ENCODE data around the gene OTOA. TPM values are rescaled to one million over a fixed set of nuclear protein-coding genes. Genes with fewer than 3 reads are reported as not detected.

Gene OTOA
- total RNA-seq, 4 donors from 2014 or later: not detected

DNA sequence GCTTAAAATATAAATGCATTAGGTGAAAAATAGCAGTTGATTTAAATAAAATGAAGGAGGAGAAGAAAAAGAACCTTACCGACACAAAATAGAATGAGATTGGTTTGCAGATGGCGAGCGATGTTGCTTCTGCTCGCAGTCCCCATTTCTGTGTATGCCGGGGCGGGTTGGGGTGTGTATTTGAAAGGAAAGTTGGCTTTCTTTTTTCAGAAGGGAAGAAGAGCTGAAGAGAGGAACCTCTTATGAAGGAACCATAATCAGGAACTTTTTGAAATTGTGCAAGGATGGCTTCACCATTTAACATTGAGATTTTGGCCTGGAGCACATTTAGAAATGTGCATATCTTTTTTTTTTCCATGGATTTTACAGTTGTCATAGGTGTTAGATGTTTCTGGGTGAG, 11.3 kb upstream of the OTOA start, which contains the start of gene IGSF6:
IGSF6 (minus strand) TSS at position 156 of the 400 bp plus-strand sequence; CDS start at position 146, 10 bp downstream.
- DNase-seq (ENCODE audit: low spot score in 2 of 2): no peak
- WGBS, 2 donors: 85 to 87% methylated on average over 6 of the region's 6 CpGs
- no peak within 1 kb of the TSS for H3K4me3 ChIP-seq (ENCODE audit: low read depth, poor library complexity, severe bottlenecking)
- TF ChIP-seq, protein P1, sequence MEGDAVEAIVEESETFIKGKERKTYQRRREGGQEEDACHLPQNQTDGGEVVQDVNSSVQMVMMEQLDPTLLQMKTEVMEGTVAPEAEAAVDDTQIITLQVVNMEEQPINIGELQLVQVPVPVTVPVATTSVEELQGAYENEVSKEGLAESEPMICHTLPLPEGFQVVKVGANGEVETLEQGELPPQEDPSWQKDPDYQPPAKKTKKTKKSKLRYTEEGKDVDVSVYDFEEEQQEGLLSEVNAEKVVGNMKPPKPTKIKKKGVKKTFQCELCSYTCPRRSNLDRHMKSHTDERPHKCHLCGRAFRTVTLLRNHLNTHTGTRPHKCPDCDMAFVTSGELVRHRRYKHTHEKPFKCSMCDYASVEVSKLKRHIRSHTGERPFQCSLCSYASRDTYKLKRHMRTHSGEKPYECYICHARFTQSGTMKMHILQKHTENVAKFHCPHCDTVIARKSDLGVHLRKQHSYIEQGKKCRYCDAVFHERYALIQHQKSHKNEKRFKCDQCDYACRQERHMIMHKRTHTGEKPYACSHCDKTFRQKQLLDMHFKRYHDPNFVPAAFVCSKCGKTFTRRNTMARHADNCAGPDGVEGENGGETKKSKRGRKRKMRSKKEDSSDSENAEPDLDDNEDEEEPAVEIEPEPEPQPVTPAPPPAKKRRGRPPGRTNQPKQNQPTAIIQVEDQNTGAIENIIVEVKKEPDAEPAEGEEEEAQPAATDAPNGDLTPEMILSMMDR (IDR thresholded peaks at IDR 0.05): no peak
- no peak for TF ChIP-seq POLR2A (IDR thresholded peaks at IDR 0.05)
- intact Hi-C loops (cut with DNase I; ENCODE audit: low total_unique reads): no loop called here

DNA sequence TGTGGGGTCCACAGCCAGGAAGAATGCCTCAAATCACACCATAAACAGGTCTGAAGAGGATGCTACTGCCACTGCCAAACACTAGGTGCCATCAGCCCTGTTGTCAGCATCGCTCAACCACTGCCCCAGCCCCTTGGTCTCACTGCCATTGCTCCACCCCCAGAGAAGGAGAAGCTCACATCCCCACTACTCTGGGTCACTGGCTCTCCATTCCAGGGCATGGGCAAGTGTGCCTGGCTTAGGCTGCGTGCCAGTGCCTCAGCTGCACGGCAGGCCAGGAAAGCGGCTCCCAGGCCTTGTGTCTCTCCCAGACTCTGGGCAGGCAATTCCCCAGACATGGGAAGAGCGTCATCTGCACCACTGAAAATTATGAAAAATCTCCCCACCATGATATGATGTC, 10.2 kb upstream of the OTOA start:
- TF ChIP-seq, protein P1 (IDR thresholded peaks at IDR 0.05): no peak
- no peak for TF ChIP-seq POLR2A (IDR thresholded peaks at IDR 0.05)
- no peak for DNase-seq (ENCODE audit: low spot score in 2 of 2)
- no peak overlapping the region for H3K4me3 ChIP-seq (ENCODE audit: low read depth, poor library complexity, severe bottlenecking)
- WGBS, 2 donors: 75 to 76% methylated on average over 5 of the region's 5 CpGs
- intact Hi-C loops (cut with DNase I; ENCODE audit: low total_unique reads): no loop called here

DNA sequence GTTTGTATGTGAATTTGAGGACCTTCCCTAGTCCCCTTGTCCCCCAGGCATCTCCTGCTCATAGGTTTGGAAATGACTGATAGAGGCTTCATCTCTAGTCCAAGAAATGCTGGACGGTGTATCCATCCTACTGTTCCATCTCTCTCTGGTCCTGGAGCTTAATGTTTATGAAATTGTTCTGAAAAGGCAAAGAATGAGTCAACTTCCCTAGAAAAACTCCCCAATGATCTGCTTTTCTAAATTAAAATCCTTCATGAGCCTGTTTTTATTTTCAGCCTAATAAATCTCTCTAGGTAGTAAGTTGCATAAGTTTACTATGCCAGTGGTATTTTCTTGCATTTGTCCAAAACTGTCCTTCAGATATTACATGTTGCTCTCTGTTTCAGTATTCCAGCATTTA, 9.3 kb upstream of the OTOA start:
- no peak for TF ChIP-seq POLR2A (IDR thresholded peaks at IDR 0.05)
- TF ChIP-seq, protein P1 (IDR thresholded peaks at IDR 0.05): no peak
- DNase-seq (ENCODE audit: low spot score in 2 of 2): no peak
- intact Hi-C loops (cut with DNase I; ENCODE audit: low total_unique reads): no loop called here
- 71 to 73% methylated on average over 1 of the region's 1 CpG for WGBS, 2 donors
- no peak overlapping the region for H3K4me3 ChIP-seq (ENCODE audit: low read depth, poor library complexity, severe bottlenecking)

DNA sequence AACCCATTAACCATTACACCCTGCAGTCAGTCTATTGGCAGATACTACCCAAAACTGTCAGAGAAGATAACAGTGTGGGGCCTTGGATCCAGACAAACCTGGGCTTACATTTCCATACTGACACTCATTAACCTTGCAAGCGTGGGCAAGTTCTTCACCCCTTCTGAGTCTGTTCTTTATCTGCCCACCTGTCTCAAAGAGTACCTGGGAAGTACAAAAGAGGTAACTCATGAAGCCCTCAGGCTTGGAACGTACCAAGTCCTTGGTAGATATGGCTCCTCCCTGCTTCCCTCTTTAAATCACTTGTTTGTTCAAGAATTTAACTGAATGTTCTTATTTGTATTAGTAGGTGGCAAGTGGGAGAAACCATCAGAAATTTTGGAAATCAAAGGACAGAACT, 8.9 kb upstream of the OTOA start:
- no peak for TF ChIP-seq POLR2A (IDR thresholded peaks at IDR 0.05)
- TF ChIP-seq, protein P1 (IDR thresholded peaks at IDR 0.05): no peak
- no peak for DNase-seq (ENCODE audit: low spot score in 2 of 2)
- H3K4me3 ChIP-seq (ENCODE audit: low read depth, poor library complexity, severe bottlenecking): no peak overlapping the region
- intact Hi-C loops (cut with DNase I; ENCODE audit: low total_unique reads): no loop called here
- 44 to 53% methylated on average over 2 of the region's 2 CpGs for WGBS, 2 donors

DNA sequence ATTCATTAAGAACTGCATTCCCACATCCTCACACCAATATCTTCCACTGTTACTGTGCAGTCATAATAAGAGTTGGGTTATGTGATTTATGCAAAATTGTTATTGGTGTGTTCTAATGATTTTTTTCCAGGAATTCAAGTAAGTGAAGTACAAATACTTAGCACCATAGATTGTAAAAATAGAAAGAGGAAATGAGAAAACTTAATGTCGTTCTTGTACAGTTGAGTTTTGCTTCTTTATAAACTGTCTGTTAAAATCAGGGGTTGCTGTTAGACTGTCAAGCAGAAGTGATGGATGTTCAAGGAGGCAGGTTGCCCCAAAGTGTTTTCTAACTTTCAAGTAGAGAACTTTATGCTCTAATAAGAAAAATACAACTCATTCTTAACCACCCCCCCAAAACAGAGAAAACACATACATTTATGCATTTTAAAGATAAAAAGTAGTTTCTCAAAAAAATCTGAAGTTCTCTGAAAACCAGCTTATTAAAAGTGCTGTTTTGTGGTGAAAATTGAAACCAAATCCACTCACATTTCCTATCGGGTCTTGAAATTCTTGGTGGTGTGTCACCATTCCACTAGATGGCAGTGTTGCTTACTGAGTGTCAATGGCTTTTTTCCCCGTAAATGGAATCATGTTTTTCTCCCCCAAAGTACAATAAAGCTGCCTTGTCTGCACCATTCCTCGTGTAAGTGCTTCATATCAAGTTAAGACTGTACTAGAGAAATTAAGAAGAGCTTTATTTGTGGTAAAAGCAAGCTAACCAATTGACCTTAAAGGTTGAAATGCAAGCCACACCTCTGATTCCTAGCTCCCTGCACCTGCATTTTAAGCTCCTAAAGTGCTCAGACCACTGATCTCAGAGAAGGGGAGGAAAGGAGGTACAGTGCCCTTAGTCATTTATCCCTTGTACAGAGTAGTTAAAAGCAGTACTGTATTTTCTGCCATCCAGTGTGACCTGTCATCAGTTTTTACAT, 6.7 kb upstream of the OTOA start:
- H3K4me3 ChIP-seq (ENCODE audit: low read depth, poor library complexity, severe bottlenecking): no peak overlapping the region
- WGBS, 2 donors: 11 to 13% methylated on average over 4 of the region's 4 CpGs
- intact Hi-C loops (cut with DNase I; ENCODE audit: low total_unique reads): no loop called here
- no peak for DNase-seq (ENCODE audit: low spot score in 2 of 2)
- TF ChIP-seq, protein P1 (IDR thresholded peaks at IDR 0.05): no peak
- TF ChIP-seq POLR2A (IDR thresholded peaks at IDR 0.05): no peak
